Measurements from ENCODE around the gene DECR2.

The DECR2 gene

DNA sequence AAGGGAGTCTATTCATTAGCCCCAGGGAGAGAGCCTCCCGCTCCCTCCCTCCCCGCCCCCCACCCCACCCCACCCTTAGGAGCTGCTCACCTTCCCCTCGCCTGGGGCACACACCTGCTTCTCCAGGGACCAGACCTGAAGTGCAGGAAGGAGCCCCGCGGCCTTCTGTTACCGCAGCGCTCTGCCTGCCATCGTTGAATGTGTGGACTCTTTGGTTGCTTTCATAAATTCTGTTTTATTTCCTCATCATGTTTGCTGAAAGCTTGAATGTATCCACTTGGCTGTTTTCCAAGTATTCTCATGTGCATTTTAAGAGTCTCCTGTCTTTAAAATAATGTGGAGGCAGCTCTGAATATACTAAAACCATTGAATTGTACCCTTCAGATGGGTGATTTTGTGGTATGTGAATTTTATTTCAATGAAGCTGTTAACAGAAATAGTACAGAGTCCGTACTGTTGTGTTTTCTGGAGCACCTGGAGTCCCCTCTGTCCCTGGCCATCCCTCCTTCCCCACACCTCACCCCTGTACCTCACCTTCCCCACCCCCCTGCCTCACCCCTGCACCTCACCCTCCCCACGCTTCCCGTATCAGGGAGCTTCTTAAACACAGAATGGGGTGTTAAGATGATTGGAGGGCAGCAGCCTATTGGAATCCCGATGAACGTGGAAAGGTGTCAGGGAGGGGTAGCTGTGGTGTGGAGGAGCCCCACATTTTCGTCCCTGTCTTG is 49.3 kb downstream of the DECR2 start:
- DNase-seq, result no peak

- no peak for DNase-seq
Measured at GRCh38 chr16:454397-454940, 52.8 kb downstream of the DECR2 start.

DNA sequence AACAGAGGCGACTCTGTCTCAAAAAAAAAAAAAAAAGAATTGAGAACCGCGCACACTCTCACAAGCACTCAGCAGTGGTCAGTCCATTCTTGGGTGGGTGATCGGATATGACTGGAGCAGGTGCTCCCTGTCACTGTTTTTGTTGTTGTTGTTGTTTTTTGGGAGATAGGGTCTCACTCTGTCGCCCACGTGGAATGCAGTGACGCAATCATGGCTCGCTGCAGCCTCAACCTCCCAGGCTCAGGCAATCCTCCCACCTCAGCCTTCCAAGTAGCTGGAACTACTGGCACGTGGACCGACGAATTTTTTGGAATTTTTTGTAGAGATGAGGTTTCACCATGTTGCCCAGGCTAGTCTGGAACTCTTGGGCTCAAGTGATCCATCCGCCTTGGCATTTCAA is 53.8 kb downstream of the DECR2 start:
- no peak for DNase-seq

DNA sequence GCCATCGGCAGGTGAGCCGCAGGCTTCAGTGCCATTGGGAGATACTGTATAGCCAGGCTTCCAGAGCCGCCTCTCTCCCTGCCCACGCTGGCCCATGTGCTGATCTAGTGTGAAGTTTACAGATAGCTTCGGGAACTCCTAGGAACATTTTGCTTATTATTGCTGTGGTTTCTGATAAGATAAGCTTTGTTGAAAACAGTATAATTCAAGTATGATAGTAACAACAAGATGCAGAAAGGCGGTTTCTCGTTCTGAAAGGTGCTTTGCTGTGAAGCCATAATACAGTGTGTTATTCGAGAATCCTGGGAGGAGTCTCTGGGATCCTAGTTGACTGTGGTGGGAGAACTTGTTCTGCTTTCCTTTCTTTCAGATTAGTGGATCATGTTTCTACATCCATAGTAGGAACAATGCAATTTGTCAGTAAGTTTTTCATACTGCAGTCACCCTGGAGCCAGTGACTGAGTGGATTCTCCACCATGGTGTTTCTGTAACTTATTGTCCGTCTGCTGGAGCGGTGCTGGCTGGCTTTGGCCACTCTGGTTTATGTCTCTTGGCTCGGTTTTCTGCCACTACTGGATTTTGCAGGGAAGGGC is 55.3 kb downstream of the DECR2 start:
- peak; percentile 73 for DNase-seq

GRCh38 chr16:457732-458400 is 56.2 kb downstream of the DECR2 start:
- DNase-seq, result no peak

DNA sequence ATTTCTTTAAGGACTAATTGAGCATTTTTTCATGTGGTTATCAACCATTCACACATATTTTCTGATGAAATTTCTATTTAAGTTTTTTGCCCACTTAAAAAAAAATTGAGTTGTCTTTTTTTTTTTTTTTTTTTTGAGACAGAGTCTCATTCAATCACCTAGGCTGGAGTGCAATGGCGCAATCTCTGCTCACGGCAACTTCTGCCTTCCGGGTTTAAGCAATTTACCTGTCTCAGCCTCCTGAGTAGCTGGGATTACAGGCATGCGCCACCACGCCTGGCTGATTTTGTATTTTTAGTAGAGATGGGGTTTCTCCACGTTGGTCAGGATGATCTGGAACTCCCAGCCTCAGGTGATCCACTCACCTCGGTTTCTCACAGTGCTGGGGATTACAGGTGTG is 58.1 kb downstream of the DECR2 start:
- DNase-seq, result no peak

DNA sequence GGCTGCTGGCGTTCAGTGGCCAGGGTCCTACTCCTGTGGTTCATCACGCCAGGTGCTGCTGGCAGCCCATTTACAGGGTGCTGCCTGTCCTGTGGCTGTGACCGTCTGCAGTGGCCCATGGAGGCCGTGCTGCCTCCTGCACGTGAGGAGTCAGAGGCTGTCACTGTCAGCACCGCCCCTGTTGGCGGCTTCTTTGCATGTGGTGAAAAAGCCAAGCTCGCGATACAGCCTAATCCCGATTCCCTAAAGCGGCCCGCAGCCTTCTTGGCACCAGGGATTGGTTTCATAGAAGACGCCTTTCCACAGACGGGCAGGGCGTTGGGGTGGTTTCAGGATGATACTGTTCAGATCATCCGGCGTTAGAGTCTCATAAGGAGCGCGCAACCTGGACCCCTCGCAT is 59.1 kb downstream of the DECR2 start:
- no peak for DNase-seq

Measured in OCI-M1 (cell line).